KMS-11 (cell line): ENCODE results near the gene KDM4D.

ENCODE experiments used
- H2AFZ ChIP-seq: fragments of 200-600 bp; sonication (generic); 2 replicates; pipeline ENCODE4 v1.6.1; 2016; ENCODE audit warnings: antibody characterized with exemption, mixed run types, low read depth
- H3K27ac ChIP-seq: fragments of 200-600 bp; sonication (generic); 2 replicates; pipeline ENCODE4 v1.6.1; 2016; ENCODE audit warnings: mild to moderate bottlenecking, mixed run types
- H3K27me3 ChIP-seq: fragments of 200-600 bp; sonication (generic); 2 replicates; pipeline ENCODE4 v1.6.1; 2017; ENCODE audit warnings: mild to moderate bottlenecking, low read depth, mixed run types, moderate library complexity; ENCODE audit not compliant: insufficient read depth
- H3K36me3 ChIP-seq: fragments of 200-600 bp; sonication (generic); 2 replicates; pipeline ENCODE4 v1.6.1; 2017; ENCODE audit warnings: mild to moderate bottlenecking, mixed run types; ENCODE audit not compliant: insufficient read depth
- H3K4me1 ChIP-seq: fragments of 200-600 bp; sonication (generic); 2 replicates; pipeline ENCODE4 v1.6.1; 2016; ENCODE audit warnings: mild to moderate bottlenecking, low read depth, mixed run types; ENCODE audit not compliant: poor library complexity, severe bottlenecking
- H3K4me2 ChIP-seq: fragments of 200-600 bp; sonication (generic); 2 replicates; pipeline ENCODE4 v1.7.0; 2016; ENCODE audit warnings: mild to moderate bottlenecking, mixed run types
- H3K4me3 ChIP-seq: fragments of 200-600 bp; sonication (generic); IDR thresholded peaks from 2 replicates; pipeline ENCODE4 v1.6.1; 2017; ENCODE audit warnings: low read depth, low read length, mixed read lengths; ENCODE audit not compliant: insufficient read depth
- H3K79me2 ChIP-seq: fragments of 200-600 bp; sonication (generic); 2 replicates; pipeline ENCODE4 v1.6.1; 2016; ENCODE audit warnings: low read depth, mixed run types; ENCODE audit not compliant: insufficient read depth
- H3K9ac ChIP-seq: fragments of 200-600 bp; sonication (generic); 2 replicates; pipeline ENCODE4 v1.6.1; 2016; ENCODE audit warnings: mild to moderate bottlenecking, mixed run types
- H4K20me1 ChIP-seq: fragments of 200-600 bp; sonication (generic); 2 replicates; pipeline ENCODE4 v1.6.1; 2016; ENCODE audit warnings: mild to moderate bottlenecking, mixed run types; ENCODE audit not compliant: insufficient read depth
- CTCF ChIP-seq: fragments of 200-600 bp; sonication (generic); conservative IDR thresholded peaks from 2 replicates; pipeline ENCODE4 v1.6.1; 2017; ENCODE audit warnings: low read depth, mild to moderate bottlenecking, antibody characterized with exemption, low read length, moderate library complexity, mixed read lengths

Gene KDM4D

GRCh38 chr11:94954753-94955152 lies 18.8 kb upstream of the KDM4D start:
- no peaks in the 10 kb centered on the region for H4K20me1 ChIP-seq
- no peak overlapping the region for H3K9ac ChIP-seq
- no peaks in the 10 kb centered on the region for H3K79me2 ChIP-seq
- no peak for TF ChIP-seq CTCF
- H3K4me3 ChIP-seq = no peak overlapping the region
- H3K36me3 ChIP-seq = no peaks in the 10 kb centered on the region
- no peak overlapping the region for H3K27ac ChIP-seq
- H3K4me2 ChIP-seq = no peak overlapping the region
- no peak overlapping the region for H2AFZ ChIP-seq
- H3K27me3 ChIP-seq = no peaks in the 10 kb centered on the region
- H3K4me1 ChIP-seq = no peaks in the 10 kb centered on the region

DNA sequence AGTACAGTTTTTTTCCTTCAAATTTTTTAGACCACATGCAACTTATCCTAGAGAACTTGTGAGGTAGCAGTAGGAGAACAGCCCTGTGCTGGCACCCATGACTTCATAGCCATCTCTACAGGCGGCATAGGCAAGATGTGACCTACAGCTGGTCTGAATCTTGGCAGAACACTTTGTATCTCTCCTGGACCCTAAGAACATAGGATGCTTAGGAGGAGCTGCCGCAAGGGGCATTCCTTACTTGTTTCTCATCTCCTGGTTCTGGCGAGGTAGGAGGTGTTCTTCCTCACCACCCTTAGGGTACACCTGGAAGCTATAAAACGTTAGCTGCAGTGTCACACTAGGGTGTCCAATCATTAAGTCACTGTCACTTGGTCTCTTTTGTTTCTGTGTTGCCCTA lies 16.5 kb upstream of the KDM4D start:
- Histone ChIP-seq H2AFZ (no peak overlapping the region), H3K27me3 (no peaks in the 10 kb centered on the region), H3K36me3 (no peaks in the 10 kb centered on the region), H3K79me2 (no peaks in the 10 kb centered on the region), H3K4me3 (no peak overlapping the region), H3K4me2 (no peak overlapping the region), H3K27ac (no peak overlapping the region), H4K20me1 (no peaks in the 10 kb centered on the region), H3K9ac (no peak overlapping the region), H3K4me1 (no peaks in the 10 kb centered on the region)
- TF ChIP-seq CTCF = no peak

- Histone ChIP-seq H3K27ac (no peak overlapping the region), H3K79me2 (no peaks in the 10 kb centered on the region)
These were observed 15.3 kb upstream of the KDM4D start for GRCh38 chr11:94958121-94958696.

DNA sequence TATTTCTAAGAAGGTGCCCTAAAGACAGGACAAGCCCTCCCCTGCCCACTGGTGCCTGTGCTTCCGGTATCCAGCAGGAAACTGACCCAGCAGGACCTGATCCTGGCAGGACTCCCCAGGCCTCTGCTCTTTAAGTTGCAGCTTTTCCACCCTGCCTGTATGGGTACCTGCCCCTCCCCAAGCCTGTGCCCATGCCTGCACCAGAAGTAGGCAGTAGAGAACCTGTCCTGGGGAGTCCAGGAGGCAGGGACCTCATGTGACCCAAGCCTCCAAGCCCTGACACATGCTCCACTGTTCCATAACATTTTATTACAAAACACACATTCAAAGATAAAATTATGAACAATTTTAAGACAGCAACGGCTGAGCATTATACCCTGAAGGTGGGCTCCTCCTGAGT lies 14.3 kb upstream of the KDM4D start:
- Histone ChIP-seq H3K4me2 (no peak overlapping the region), H3K4me3 (no peak overlapping the region), H4K20me1 (no peaks in the 10 kb centered on the region), H3K9ac (no peak overlapping the region), H3K27me3 (no peaks in the 10 kb centered on the region), H2AFZ (no peak overlapping the region), H3K4me1 (no peaks in the 10 kb centered on the region), H3K36me3 (no peaks in the 10 kb centered on the region), H3K79me2 (no peaks in the 10 kb centered on the region), H3K27ac (no peak overlapping the region)
- no peak for TF ChIP-seq CTCF

More at GRCh38 chr11:94958121-94958696, 15.3 kb upstream of the KDM4D start:
- no peak overlapping the region for H3K4me2 ChIP-seq
- no peaks in the 10 kb centered on the region for H3K36me3 ChIP-seq
- H3K27me3 ChIP-seq = no peaks in the 10 kb centered on the region
- H3K4me3 ChIP-seq = no peak overlapping the region
- H3K9ac ChIP-seq = no peak overlapping the region
- no peak overlapping the region for H2AFZ ChIP-seq
- H4K20me1 ChIP-seq = no peaks in the 10 kb centered on the region
- no peak for TF ChIP-seq CTCF
- H3K4me1 ChIP-seq = no peaks in the 10 kb centered on the region
